MM.1S (cell line): ENCODE measurements around the gene ATP8B1.

Experiments used
- CTCF ChIP-seq: fragments of 300-600 bp; sonication (generic); IDR thresholded peaks from 2 replicates; pipeline ENCODE4 v1.5.1; 2016; ENCODE audit warnings: antibody characterized with exemption, low read length, mixed read lengths
- EZH2 ChIP-seq: fragments of 300-600 bp; sonication (generic); optimal IDR thresholded peaks from 2 replicates; pipeline ENCODE3; 2017; ENCODE audit warnings: low read depth, mild to moderate bottlenecking, antibody characterized with exemption, low read length, mixed read lengths

- no peak for TF ChIP-seq CTCF
- TF ChIP-seq EZH2 = no peak
Observed at GRCh38 chr18:57813245-57813644, 10.1 kb upstream of the ATP8B1 start.
